ENCODE measurements around the gene EFCAB8.
"Not testable (repeated sequence)": the region's sequence is repeated elsewhere in the genome, so short reads cannot be mapped to it uniquely, and the experiment has no call there.

The EFCAB8 gene

DNA sequence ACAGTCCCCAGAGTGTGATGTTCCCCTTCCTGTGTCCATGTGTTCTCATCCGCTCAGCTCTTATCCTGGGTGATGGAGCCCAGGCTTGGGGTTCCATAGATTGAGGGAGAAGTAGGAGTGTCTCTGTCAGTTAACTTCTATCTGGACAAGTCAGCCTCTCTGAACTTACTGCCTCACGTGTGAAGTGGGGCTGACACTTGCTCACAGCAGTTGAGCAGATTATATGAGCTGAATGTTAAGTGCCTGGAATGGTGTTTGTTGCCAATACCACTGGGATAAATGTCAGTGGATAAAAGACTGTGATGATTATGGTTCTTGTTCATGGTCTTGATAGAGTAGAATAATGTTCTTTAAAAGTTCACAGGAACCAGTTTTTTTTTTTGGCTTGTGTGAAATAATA, 17.1 kb upstream of the EFCAB8 start:
- FAIRE-seq, result no peak

DNA sequence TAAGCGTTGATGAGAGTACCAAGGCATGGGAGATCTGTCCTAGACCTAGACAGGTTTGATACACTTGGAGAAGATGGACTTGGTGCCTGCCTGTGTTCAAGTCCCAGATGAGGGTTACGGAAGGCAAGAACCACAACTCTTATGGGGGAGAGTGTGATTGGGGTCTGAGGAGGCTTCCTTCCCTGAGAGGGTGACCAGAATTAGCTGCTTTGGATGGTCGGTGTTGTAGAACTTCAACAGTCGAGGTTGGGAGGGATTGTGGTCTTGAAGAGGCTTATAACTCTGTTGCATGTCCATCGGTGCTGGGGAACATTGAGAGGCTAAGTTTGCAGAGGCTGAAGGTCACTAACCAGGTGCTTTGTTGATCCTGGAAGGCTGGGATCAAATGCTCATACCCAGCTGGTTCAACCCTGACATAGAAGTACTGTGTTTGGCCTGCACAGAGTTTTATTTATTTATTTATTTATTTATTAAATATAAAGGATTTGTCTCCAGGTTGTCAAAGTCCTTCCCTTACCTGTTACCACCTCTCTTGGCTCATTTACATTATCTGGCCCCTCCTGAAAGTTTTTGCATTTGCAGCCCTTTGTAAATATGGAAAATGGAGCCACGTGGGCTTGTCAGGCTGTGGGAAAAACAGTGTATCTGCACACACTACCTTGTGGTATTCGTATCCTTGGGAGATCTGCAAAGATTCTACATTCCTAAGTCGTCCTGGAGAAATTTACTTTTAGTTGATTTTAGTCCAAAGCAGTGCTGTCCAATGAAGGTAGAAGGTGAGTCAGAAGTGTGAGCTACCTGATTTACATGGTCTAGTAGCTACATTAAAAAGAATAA, 15.8 kb upstream of the EFCAB8 start:
- no peak for FAIRE-seq

GRCh38 chr20:32845786-32846185, 12.9 kb upstream of the EFCAB8 start:
- no peak for FAIRE-seq

DNA sequence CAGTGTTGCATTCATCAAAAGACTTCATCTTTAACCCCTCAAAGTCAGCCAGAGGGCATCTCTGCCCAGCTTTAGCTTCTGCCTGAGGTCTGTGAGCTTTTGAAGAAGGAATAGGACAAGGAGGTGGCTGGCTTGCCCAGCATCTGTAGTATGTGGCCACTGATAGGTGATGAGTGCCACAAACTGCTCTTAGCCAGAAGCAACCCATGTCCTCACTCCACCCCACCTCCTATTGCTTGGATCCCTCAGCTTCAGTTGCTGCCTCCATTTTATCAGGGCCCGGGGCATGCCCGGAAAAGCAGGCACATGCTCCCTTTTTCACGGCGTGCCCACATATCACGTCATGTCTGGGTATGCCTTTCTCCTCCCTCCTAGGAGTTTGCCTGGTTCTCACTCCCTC, 11.9 kb upstream of the EFCAB8 start:
- FAIRE-seq, result no peak

DNA sequence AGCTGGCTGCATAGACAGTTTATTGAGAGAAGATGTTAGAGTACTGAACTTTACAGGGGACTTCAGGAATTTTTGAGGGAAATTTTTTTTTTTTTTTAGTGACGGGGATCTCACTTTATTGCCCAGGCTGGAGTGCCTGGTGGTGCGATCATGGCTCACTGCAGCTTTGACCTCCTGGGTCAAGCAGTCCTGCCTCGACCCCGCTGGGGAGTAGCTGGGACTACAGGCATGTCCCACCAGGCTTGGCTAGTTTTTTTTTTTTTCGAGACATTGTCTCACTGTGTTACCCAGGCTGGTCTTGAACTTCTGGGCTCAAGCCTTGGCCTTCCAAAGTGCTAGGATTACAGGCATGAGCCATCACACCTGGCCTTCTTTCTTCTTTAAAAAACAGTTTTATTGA, 10.8 kb upstream of the EFCAB8 start:
- FAIRE-seq, result no peak

DNA sequence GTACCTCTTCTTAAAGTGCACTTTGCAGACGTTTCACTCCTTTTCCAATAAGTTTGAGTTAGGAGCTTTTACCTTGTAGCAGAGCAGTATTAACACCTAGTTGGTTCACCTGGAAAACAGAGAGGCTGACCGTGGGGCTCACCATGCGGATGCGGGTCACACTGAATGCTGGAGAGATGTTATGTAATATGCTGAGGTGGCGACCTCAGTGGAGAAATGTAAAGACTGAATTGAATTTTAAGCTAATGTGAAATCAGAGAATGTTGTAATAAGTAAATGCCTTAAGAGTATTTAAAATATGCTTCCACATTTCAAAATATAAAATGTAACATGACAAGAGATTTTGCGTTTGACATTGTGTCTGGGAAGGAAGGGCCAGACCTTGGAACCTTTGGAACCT, 9.9 kb upstream of the EFCAB8 start:
- FAIRE-seq, result no peak

GRCh38 chr20:32849577-32849976, 9.1 kb upstream of the EFCAB8 start:
- FAIRE-seq, result no peak

- no peak for FAIRE-seq
These were observed 3.3 kb upstream of the EFCAB8 start for GRCh38 chr20:32855387-32855786.

DNA sequence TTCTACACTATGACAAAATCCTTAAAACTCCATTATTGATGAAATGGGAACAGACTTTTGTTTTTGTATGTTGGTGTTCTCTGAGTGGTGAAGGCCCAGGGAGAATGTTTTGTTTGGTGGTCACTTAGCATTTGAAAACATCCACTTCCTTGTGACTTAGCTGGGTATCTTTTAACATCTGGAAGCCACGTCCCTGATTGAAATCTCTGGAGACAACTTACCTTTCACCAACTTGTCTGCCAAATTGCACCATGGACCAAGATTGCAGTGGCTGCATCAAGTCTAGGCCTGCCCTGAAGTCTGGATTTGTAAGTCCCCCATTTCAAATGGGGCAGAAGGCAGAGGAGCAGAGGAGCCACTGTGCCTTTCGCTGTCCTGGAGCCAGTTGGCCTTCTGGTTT, 534 bp upstream of the EFCAB8 start:
- FAIRE-seq, result no peak

DNA sequence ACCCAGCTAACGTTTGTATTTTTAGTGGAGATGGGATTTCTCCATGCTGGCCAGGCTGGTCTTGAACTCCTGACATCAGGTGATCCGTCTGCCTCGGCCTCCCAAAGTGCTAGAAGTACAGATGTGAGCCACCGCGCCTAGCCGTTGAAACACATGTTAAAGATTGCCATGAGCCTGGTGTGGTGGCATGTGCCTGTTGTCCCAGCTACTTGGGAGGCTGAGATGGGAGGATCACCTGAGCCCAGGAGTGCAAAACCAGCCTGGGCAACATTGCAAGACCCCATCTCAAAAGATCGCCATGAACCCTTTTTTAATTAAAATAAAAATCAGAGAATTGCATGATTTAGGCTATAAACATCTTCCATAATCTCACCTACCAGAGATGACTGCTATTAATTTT, 2.7 kb downstream of the EFCAB8 start:
- no peak for FAIRE-seq

DNA sequence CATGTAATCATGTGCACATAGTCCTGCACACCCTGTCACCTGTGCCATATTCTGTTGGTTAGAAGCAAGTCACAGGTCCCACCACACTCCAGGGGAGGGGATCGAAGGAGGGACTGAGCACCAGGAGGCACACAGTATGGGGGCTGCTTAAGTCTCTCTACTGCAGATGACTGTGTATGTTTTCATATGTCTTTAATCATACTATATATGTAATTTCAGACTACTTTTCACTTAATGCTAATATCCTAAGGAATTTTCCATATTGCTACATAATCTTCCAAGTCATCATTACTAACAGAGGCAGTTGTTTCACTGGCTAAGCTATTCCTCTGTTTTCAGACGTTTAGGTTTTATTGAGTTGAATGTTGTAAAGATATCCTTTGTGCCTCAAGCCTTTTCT, 10.8 kb downstream of the EFCAB8 start:
- FAIRE-seq, result no peak

DNA sequence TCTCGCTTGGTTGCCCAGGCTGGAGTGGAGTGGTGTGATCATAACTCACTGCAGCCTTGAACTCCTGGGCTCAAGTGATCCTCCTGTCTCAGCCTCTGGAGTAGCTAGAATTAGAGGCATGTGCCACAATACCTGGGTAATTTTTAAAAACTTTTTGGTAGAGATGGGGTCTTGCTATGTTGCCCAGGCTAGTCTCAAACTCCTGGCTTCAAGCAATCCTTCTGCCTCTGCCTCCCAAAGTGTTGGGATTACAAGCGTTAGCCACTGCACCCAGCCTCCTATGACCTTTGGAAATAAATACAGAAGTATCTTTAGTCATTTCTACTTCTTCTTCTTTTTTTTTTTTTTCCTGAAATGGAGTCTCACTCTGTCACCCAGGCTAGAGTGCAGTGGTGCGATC, 11.8 kb downstream of the EFCAB8 start:
- FAIRE-seq, result not testable (repeated sequence)

GRCh38 chr20:32870985-32871384, 12.3 kb downstream of the EFCAB8 start:
- no peak for FAIRE-seq

DNA sequence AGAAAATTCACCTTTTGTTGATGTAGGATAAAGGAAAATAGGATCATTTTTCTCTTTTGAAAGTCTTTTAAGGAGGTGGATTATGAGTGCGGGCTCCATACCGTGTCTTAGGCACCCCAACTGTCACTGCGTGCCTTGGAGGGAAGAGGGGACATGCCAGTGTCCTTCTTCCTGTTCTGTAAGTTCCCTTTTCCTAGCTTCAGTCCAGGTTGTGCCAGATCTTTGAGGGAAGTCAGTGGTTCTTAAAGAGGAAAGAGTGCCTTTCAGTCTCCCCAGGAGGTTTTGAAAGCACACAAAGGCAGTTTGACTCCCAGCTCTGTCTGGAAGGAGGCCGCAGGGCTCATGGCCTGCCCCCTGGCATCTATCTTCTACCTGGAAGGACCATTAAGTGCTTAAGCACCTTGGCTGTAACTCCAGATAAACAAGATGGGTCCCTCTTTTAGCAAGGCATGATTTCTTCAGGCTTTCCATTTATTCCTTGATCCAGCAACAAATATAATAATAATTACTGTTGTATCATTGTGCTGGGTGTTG, 13.0 kb downstream of the EFCAB8 start:
- FAIRE-seq, result no peak

DNA sequence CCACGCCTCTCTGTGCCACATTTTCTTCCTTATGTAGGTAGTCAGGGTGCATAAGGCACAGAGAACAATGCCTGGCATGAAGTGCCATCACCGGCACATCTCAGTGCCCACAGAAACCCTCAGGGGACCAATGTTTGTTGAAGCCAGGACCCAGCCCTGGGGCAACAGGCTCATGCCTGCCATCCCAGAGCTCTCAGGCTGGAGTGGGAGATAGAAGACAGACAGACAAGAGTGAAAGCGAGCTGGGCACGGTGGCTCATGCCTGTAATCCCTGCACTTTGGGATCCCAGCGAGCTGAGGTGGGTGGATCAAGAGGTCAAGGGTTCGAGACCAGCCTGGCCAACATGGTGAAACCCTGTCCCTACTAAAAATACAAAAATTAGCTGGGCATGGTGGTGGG, 13.5 kb downstream of the EFCAB8 start:
- FAIRE-seq, result no peak

DNA sequence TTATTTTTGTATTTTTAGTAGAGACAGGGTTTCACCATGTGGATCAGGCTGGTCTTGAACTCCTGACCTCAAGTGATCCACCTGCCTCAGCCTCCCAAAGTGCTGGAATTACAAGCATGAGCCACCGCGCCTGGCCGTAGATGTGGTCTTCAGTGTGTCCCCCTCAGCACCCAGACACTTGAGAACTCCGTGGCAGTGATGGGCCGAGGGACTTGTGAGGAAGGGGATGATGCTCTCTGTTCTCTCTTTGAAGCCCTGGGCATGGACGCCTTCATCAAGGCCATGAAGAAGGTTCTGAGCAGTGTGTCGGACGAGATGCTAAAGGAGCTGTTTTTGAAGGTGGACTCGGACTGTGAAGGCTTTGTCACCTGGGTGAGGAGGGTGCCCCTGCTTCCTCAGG, 16.9 kb downstream of the EFCAB8 start:
- FAIRE-seq, result no peak

DNA sequence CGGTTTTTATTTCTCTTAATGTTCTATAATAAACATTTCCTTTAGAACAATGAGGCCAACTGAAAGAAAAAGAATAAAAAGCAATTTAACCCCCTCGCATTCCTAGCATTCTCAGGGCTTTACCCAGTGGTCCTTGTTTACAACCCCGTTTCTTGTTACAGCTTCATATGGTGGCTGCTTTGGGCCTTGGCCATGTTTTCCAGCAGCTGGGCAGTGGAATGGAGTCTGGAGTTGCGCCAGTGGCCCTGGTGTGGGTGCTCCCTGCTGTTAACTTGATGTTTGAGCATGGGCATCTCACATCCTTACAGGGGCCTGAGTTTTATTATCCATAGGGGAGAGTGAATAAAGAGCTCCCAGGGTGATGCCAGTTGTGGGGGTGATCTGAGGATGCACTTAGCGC, 18.8 kb downstream of the EFCAB8 start:
- FAIRE-seq, result no peak

- no peak for FAIRE-seq
These were observed 20.1 kb downstream of the EFCAB8 start for GRCh38 chr20:32878820-32879219.

DNA sequence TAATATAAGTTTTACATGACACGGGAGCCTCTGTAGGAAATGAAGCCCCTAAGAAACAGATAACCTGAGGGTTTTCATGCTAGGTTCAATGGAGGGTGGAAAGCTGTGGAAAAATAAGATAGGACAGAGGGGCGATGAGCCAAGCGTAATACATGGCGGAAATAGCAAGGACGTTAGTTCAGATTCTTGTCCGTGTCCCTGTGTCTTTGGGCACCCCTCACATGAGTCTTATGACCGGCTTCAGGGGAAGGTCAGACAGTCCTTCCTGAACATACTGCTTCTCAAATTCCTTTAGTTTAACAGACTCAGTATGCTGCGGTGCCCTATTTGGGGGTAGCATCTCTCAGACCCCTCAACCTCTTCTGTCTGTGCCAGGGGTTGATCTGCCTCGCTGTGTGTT, 20.8 kb downstream of the EFCAB8 start:
- no peak for FAIRE-seq

GRCh38 chr20:32880635-32881034, 21.9 kb downstream of the EFCAB8 start:
- no peak for FAIRE-seq

DNA sequence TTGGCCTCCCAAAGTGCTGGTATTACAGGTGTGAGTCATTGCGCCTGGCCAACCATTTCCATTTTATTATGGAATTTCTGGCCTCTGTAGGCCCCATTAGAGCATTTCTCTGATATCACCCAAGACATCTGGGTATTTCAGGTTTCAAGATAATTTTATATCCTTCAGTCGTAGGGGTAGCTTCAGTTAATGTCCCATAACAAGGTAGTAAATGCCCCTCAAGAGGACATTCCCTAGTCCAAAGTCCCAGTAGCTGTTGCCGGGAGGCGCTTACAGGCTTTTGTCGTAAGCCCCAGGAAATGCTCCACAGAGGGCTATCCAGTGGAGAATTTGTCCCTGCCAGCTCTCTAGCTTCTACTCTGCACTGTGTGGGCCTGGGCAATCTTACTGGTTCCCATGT, 24.4 kb downstream of the EFCAB8 start:
- no peak for FAIRE-seq

DNA sequence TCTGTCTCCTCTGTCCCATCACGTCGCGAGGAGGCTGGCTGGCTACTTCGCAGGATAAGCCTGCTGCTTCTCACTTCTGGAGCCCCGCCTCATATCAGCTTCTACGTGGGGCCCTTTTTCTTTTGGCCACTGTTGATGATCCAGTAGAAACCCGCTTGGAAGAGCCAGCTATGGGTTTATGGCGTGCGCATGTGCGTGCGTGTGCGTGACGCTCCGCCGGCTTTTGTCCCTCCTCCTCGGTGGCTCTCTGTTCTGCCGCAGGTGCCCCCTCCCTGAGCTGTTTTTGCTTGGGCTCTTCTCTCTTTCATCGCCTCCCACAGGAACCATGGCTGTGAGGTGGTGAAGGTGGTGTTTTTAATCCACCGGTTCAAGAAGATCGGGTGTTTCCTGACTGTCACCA, 26.5 kb downstream of the EFCAB8 start:
- FAIRE-seq, result no peak

DNA sequence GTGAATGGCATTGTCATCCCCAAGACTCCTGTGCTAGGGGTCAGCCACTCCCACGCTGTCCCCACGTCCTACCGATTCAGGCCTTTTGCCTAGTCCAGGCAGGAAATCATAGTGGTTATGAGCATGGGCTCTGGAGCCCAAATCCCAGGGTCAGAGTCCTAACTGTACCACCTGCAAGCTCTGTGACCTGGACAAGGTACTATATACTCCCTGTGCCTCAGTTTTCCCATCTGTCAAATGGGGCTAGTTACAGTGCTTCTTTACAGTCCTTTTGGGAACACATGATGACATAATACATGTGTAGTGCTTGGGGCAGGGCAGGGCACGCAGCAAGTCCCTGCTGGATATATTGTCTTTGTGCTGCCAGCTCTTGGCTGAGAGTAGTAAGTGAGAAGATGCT, 27.2 kb downstream of the EFCAB8 start:
- no peak for FAIRE-seq

- no peak for FAIRE-seq
These were observed 27.9 kb downstream of the EFCAB8 start for GRCh38 chr20:32886652-32887051.

- FAIRE-seq, result no peak
These were observed 28.8 kb downstream of the EFCAB8 start for GRCh38 chr20:32887492-32887891.

Measured in G401.6 (cell line).